ENCODE measurements around the gene TRPV3. TPM values are rescaled to one million over a fixed set of nuclear protein-coding genes. Genes with fewer than 3 reads are reported as not detected.
"Not testable (repeated sequence)": the region's sequence is repeated elsewhere in the genome, so short reads cannot be mapped to it uniquely, and the experiment has no call there.

TRPV3 gene
- total RNA-seq, 1 donor from 2014 or later: 0.46 TPM

- Mint-ChIP-seq H3K27ac (no peak overlapping the region), H3K27me3 (ENCODE audit: low read depth) (no peaks in the 10 kb centered on the region), H3K4me1 (ENCODE audit: low read depth) (no peaks in the 10 kb centered on the region), H3K9me3 (no peaks in the 10 kb centered on the region), H3K36me3 (ENCODE audit: low read depth) (peaks cover 10% of the 10 kb centered on the region), H3K4me3 (ENCODE audit: low read depth) (no peak overlapping the region)
- no peak for DNase-seq (ENCODE audit: low spot score)
- intact Hi-C loops (cut with micrococcal nuclease): no loop called here
Measured at GRCh38 chr17:3590231-3590630, 32.6 kb upstream of the TRPV3 start.

- intact Hi-C loops (cut with micrococcal nuclease): no loop called here
- Mint-ChIP-seq H3K9me3 (no peaks in the 10 kb centered on the region), H3K4me1 (ENCODE audit: low read depth) (no peaks in the 10 kb centered on the region), H3K36me3 (ENCODE audit: low read depth) (peaks cover 10% of the 10 kb centered on the region), H3K27ac (no peak overlapping the region), H3K27me3 (ENCODE audit: low read depth) (no peaks in the 10 kb centered on the region), H3K4me3 (ENCODE audit: low read depth) (no peak overlapping the region)
- no peak for DNase-seq (ENCODE audit: low spot score)
Measured at GRCh38 chr17:3589784-3590183, 32.2 kb upstream of the TRPV3 start.

GRCh38 chr17:3585826-3586225 is 28.2 kb upstream of the TRPV3 start:
- DNase-seq (ENCODE audit: low spot score): no peak
- Mint-ChIP-seq H3K27me3 (ENCODE audit: low read depth) (no peaks in the 10 kb centered on the region), H3K4me1 (ENCODE audit: low read depth) (no peaks in the 10 kb centered on the region), H3K36me3 (ENCODE audit: low read depth) (peaks cover 9% of the 10 kb centered on the region), H3K27ac (no peak overlapping the region), H3K4me3 (ENCODE audit: low read depth) (no peak overlapping the region), H3K9me3 (no peaks in the 10 kb centered on the region)
- intact Hi-C loops (cut with micrococcal nuclease): no loop called here

GRCh38 chr17:3583456-3583855 is 25.8 kb upstream of the TRPV3 start:
- Mint-ChIP-seq H3K4me1 (ENCODE audit: low read depth) (no peaks in the 10 kb centered on the region), H3K9me3 (no peaks in the 10 kb centered on the region), H3K4me3 (ENCODE audit: low read depth) (no peak overlapping the region), H3K27ac (no peak overlapping the region), H3K36me3 (ENCODE audit: low read depth) (peaks cover 9% of the 10 kb centered on the region), H3K27me3 (ENCODE audit: low read depth) (no peaks in the 10 kb centered on the region)
- DNase-seq (ENCODE audit: low spot score): no peak
- intact Hi-C loops (cut with micrococcal nuclease): no loop called here

- Mint-ChIP-seq H3K4me3 (ENCODE audit: low read depth) (no peak overlapping the region), H3K27me3 (ENCODE audit: low read depth) (no peaks in the 10 kb centered on the region), H3K4me1 (ENCODE audit: low read depth) (no peaks in the 10 kb centered on the region), H3K27ac (no peak overlapping the region), H3K9me3 (no peaks in the 10 kb centered on the region), H3K36me3 (ENCODE audit: low read depth) (peaks cover 9% of the 10 kb centered on the region)
- intact Hi-C loops (cut with micrococcal nuclease): no loop called here
- DNase-seq (ENCODE audit: low spot score): no peak
Measured at GRCh38 chr17:3582915-3583314, 25.3 kb upstream of the TRPV3 start.

GRCh38 chr17:3578667-3579066 is 21.1 kb upstream of the TRPV3 start:
- DNase-seq (ENCODE audit: low spot score); H3K27me3 Mint-ChIP-seq (ENCODE audit: low read depth); H3K36me3 Mint-ChIP-seq (ENCODE audit: low read depth); H3K4me3 Mint-ChIP-seq (ENCODE audit: low read depth); H3K9me3 Mint-ChIP-seq; intact Hi-C loops (cut with micrococcal nuclease); H3K4me1 Mint-ChIP-seq (ENCODE audit: low read depth); H3K27ac Mint-ChIP-seq: not testable (repeated sequence)

- H3K4me3 Mint-ChIP-seq (ENCODE audit: low read depth): no peak overlapping the region
Measured at GRCh38 chr17:3576970-3577369, 19.4 kb upstream of the TRPV3 start.

GRCh38 chr17:3575511-3575910 is 17.9 kb upstream of the TRPV3 start:
- Mint-ChIP-seq H3K4me3 (ENCODE audit: low read depth) (no peak overlapping the region), H3K27ac (no peak overlapping the region), H3K36me3 (ENCODE audit: low read depth) (peaks cover 6% of the 10 kb centered on the region), H3K4me1 (ENCODE audit: low read depth) (no peaks in the 10 kb centered on the region), H3K27me3 (ENCODE audit: low read depth) (no peaks in the 10 kb centered on the region), H3K9me3 (no peaks in the 10 kb centered on the region)
- intact Hi-C loops (cut with micrococcal nuclease): no loop called here
- no peak for DNase-seq (ENCODE audit: low spot score)

More at GRCh38 chr17:3576970-3577369, 19.4 kb upstream of the TRPV3 start:
- Mint-ChIP-seq H3K27ac (no peak overlapping the region), H3K4me1 (ENCODE audit: low read depth) (no peaks in the 10 kb centered on the region), H3K27me3 (ENCODE audit: low read depth) (no peaks in the 10 kb centered on the region), H3K9me3 (no peaks in the 10 kb centered on the region), H3K36me3 (ENCODE audit: low read depth) (peaks cover 9% of the 10 kb centered on the region)
- DNase-seq (ENCODE audit: low spot score): no peak
- intact Hi-C loops (cut with micrococcal nuclease): no loop called here

- DNase-seq (ENCODE audit: low spot score): no peak
- H3K4me3 Mint-ChIP-seq (ENCODE audit: low read depth): no peak overlapping the region
Measured at GRCh38 chr17:3574231-3574630, 16.6 kb upstream of the TRPV3 start.

GRCh38 chr17:3573246-3574100 is 15.9 kb upstream of the TRPV3 start:
- DNase-seq (ENCODE audit: low spot score): no peak
- no peak overlapping the region for H3K27ac Mint-ChIP-seq
- no peaks in the 10 kb centered on the region for H3K4me1 Mint-ChIP-seq (ENCODE audit: low read depth)
- no peaks in the 10 kb centered on the region for H3K27me3 Mint-ChIP-seq (ENCODE audit: low read depth)
- H3K4me3 Mint-ChIP-seq (ENCODE audit: low read depth): no peak overlapping the region
- intact Hi-C loops (cut with micrococcal nuclease): no loop called here
- no peaks in the 10 kb centered on the region for H3K9me3 Mint-ChIP-seq
- no peaks in the 10 kb centered on the region for H3K36me3 Mint-ChIP-seq (ENCODE audit: low read depth)

More at GRCh38 chr17:3574231-3574630, 16.6 kb upstream of the TRPV3 start:
- Mint-ChIP-seq H3K27me3 (ENCODE audit: low read depth) (no peaks in the 10 kb centered on the region), H3K9me3 (no peaks in the 10 kb centered on the region), H3K4me1 (ENCODE audit: low read depth) (no peaks in the 10 kb centered on the region), H3K27ac (no peak overlapping the region), H3K36me3 (ENCODE audit: low read depth) (no peaks in the 10 kb centered on the region)
- intact Hi-C loops (cut with micrococcal nuclease): no loop called here

GRCh38 chr17:3572231-3572630 is 14.6 kb upstream of the TRPV3 start:
- H3K4me1 Mint-ChIP-seq (ENCODE audit: low read depth): no peaks in the 10 kb centered on the region

GRCh38 chr17:3571043-3571900 is 13.7 kb upstream of the TRPV3 start:
- no peak for DNase-seq (ENCODE audit: low spot score)
- intact Hi-C loops (cut with micrococcal nuclease): no loop called here
- Mint-ChIP-seq H3K9me3 (no peaks in the 10 kb centered on the region), H3K27ac (no peak overlapping the region), H3K4me3 (ENCODE audit: low read depth) (no peak overlapping the region), H3K27me3 (ENCODE audit: low read depth) (no peaks in the 10 kb centered on the region), H3K4me1 (ENCODE audit: low read depth) (no peaks in the 10 kb centered on the region), H3K36me3 (ENCODE audit: low read depth) (no peaks in the 10 kb centered on the region)

More at GRCh38 chr17:3572231-3572630, 14.6 kb upstream of the TRPV3 start:
- intact Hi-C loops (cut with micrococcal nuclease): no loop called here
- H3K27me3 Mint-ChIP-seq (ENCODE audit: low read depth): no peaks in the 10 kb centered on the region
- DNase-seq (ENCODE audit: low spot score): no peak
- no peaks in the 10 kb centered on the region for H3K9me3 Mint-ChIP-seq
- H3K4me3 Mint-ChIP-seq (ENCODE audit: low read depth): no peak overlapping the region
- H3K36me3 Mint-ChIP-seq (ENCODE audit: low read depth): no peaks in the 10 kb centered on the region
- H3K27ac Mint-ChIP-seq: no peak overlapping the region

- Mint-ChIP-seq H3K36me3 (ENCODE audit: low read depth) (peaks cover 6% of the 10 kb centered on the region), H3K27ac (no peak overlapping the region), H3K9me3 (no peaks in the 10 kb centered on the region), H3K4me1 (ENCODE audit: low read depth) (peaks cover 1% of the 10 kb centered on the region), H3K4me3 (ENCODE audit: low read depth) (no peak overlapping the region), H3K27me3 (ENCODE audit: low read depth) (no peaks in the 10 kb centered on the region)
- intact Hi-C loops (cut with micrococcal nuclease): no loop called here
- no peak for DNase-seq (ENCODE audit: low spot score)
Measured at GRCh38 chr17:3569534-3570137, 12.0 kb upstream of the TRPV3 start.
